ENCODE measurements around the gene PDE1A.
"Not testable (repeated sequence)": the region's sequence is repeated elsewhere in the genome, so short reads cannot be mapped to it uniquely, and the experiment has no call there.

Gene PDE1A

GRCh38 chr2:182406221-182406620 lies 20.6 kb downstream of the PDE1A start:
- no peak for DNase-seq

- no peak for DNase-seq
These were observed 21.8 kb downstream of the PDE1A start for GRCh38 chr2:182404975-182405561.

GRCh38 chr2:182404092-182404491 lies 22.7 kb downstream of the PDE1A start:
- no peak for DNase-seq

GRCh38 chr2:182393270-182393760 lies 33.5 kb downstream of the PDE1A start:
- no peak for DNase-seq

- DNase-seq, result no peak
These were observed 35.4 kb downstream of the PDE1A start for GRCh38 chr2:182391443-182391842.

GRCh38 chr2:182386267-182386880 lies 40.5 kb downstream of the PDE1A start:
- not testable (repeated sequence) for DNase-seq

- DNase-seq, result no peak
These were observed 42.0 kb downstream of the PDE1A start for GRCh38 chr2:182384860-182385259.

GRCh38 chr2:182381225-182381624 lies 45.6 kb downstream of the PDE1A start:
- no peak for DNase-seq

GRCh38 chr2:182379241-182379640 lies 47.6 kb downstream of the PDE1A start:
- DNase-seq, result no peak

- DNase-seq, result no peak
These were observed 48.1 kb downstream of the PDE1A start for GRCh38 chr2:182378759-182379158.

GRCh38 chr2:182377467-182377866 lies 49.4 kb downstream of the PDE1A start:
- no peak for DNase-seq

- DNase-seq, result no peak
These were observed 51.0 kb downstream of the PDE1A start for GRCh38 chr2:182375862-182376261.

- DNase-seq, result no peak
These were observed 54.2 kb downstream of the PDE1A start for GRCh38 chr2:182372661-182373060.

GRCh38 chr2:182368996-182369395 lies 57.8 kb downstream of the PDE1A start:
- DNase-seq, result no peak

GRCh38 chr2:182368446-182368845 lies 58.4 kb downstream of the PDE1A start:
- no peak for DNase-seq

GRCh38 chr2:182367401-182367800 lies 59.4 kb downstream of the PDE1A start:
- DNase-seq, result no peak

- no peak for DNase-seq
These were observed 60.2 kb downstream of the PDE1A start for GRCh38 chr2:182366628-182367027.

- no peak for DNase-seq
These were observed 61.0 kb downstream of the PDE1A start for GRCh38 chr2:182365855-182366254.

- DNase-seq, result no peak
These were observed 65.4 kb downstream of the PDE1A start for GRCh38 chr2:182361477-182361876.

GRCh38 chr2:182360663-182361260 lies 66.1 kb downstream of the PDE1A start:
- no peak for DNase-seq

- no peak for DNase-seq
These were observed 66.7 kb downstream of the PDE1A start for GRCh38 chr2:182359990-182360662.

GRCh38 chr2:182359027-182359989 lies 67.5 kb downstream of the PDE1A start:
- no peak for DNase-seq
